IPS-NIHi11 (cell line): ENCODE results near the gene AJAP1.
"Not testable (repeated sequence)": the region's sequence is repeated elsewhere in the genome, so short reads cannot be mapped to it uniquely, and the experiment has no call there.

Source experiments
- DNase-seq: peaks from one replicate; pipeline ENCODE4 v3.0.0; 2012; ENCODE audit warnings: mixed read lengths, low spot score

AJAP1 gene

GRCh38 chr1:4657960-4658541 is 3.6 kb downstream of the AJAP1 start:
- no peak for DNase-seq

- no peak for DNase-seq
These were observed 4.5 kb downstream of the AJAP1 start for GRCh38 chr1:4658643-4659628.

- DNase-seq, result no peak
These were observed 6.6 kb downstream of the AJAP1 start for GRCh38 chr1:4660917-4661594.

DNA sequence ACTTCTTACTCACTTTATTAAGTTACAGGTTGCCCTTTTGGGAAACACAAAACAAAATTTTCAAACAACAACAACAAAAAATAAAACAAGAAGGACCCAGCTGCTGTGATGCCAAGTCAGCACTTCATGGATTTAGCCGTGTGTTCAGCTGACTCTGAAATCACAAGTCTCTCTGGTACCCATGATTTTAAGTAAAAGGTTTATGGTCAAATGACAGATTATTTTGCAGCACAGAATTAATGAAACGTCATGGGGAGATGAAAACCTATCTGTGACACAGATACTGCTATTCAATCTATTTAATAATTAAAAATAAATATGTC is 7.1 kb downstream of the AJAP1 start:
- no peak for DNase-seq

GRCh38 chr1:4662168-4662567 is 7.8 kb downstream of the AJAP1 start:
- DNase-seq, result no peak

- no peak for DNase-seq
These were observed 8.3 kb downstream of the AJAP1 start for GRCh38 chr1:4662723-4663122.

DNA sequence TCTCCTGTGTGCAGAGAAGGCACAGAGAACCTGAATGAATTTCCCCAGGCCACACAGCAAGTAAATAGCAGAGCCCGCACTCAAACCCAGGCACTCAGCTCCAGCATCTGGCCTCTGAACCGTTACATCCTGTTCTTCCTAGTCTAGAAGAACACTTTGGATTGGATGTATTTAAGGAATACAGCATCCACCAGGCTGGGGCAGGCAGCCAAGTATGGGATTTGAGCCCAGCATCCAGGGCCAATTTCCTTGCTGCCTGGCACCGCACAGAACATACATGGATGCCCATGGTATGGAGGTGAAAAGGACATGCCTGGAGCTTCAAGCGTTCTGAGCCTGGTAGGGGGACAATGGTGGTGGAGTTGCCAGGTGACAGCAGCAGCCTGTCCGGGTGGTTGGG is 9.7 kb downstream of the AJAP1 start:
- no peak for DNase-seq

DNA sequence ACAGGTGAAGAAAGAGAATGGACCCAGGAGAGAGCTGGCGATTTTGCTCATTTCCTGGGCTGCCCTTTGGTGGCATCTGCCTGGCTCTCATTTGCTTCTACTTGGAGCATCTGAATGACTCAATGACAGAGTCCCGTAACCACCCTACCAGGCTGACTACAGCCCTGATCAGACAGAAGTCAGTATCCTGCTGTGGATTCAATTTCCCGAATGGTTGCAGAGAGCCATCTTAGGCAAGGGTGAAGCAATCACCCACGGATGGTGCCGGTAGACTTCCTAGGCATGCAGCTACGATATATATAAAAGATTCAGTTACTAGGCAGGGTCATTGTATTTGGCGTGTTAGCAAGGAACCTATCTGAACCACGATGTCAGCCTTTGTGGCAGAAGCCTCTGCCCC is 10.2 kb downstream of the AJAP1 start:
- no peak for DNase-seq

DNA sequence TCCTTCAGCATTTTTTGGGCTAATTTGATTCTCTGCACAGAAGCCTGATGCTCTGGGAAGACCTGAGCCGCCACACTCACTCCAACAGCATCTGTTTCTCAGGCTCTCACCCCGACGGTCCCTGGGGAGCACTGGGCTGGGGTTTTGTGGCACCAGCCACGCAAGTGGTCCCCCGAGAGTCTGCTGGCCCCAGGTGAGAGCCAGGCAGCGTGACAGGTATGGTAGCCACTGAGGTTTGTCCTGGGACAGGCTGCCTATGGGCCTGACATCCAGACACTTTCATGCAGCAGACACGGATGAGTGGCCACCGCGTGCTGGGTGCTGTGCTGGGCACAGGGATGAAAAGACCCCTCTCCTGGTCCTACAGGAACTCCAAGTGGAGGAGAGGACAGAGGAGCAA is 11.0 kb downstream of the AJAP1 start:
- no peak for DNase-seq

DNA sequence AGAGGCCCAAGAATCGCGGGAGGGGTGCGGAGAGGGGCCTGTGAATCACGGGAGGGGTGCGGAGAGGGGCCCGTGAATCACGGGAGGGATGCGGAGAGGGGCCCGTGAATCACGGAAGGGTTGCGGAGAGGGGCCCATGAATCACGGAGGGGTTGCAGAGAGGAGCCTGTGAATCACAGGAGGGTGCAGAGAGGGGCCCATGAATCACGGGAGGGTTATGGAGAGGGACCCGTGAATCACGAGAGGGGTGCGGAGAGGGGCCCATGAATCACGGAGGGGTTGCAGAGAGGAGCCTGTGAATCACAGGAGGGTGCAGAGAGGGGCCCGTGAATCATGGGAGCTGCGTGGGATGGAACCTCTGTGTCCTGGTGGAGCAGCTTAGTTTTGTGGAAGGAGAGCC is 12.3 kb downstream of the AJAP1 start:
- DNase-seq, result not testable (repeated sequence)

DNA sequence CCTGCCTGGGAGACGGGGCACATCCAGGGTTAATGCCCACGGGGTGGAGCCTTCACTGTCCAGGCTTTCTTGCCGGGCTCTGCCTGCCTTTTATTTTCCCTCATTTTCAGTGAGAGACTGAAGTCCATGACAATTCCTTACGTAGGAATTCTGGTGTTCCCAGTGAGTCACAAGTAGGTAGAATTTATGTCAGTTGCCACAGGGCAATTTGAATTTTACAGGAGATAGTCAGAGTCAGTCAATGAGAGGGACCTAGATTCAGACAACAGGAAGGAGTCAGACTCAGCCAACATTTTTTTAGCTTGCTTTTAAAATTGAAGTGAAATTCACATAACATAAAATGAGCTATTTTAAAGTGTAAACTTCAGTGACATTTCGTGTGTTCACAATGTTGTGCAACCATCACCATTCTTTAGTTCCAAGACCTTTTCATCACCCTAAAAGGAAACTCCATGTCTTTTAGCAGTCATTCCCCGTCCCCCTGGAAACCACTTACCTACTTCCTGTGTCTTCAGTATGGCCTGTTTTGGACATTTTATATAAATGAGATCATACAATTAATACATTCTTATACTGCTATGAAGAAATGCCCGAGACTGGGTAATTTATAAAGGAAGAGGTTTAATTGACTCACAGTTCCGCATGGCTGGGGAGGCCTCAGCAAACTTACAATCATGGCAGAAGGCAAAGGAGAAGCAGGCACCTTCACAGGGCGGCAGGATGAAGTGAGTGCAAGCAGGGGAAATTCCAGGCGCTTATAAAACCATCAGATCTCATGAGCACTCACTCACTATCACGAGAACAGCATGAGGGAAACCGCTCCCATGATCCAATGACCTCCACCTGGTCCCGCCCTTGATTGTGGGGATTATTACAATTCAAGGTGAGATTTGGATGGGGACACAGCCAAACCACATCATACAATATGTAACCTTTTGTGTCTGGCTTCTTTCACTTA is 14.6 kb downstream of the AJAP1 start:
- no peak for DNase-seq

DNA sequence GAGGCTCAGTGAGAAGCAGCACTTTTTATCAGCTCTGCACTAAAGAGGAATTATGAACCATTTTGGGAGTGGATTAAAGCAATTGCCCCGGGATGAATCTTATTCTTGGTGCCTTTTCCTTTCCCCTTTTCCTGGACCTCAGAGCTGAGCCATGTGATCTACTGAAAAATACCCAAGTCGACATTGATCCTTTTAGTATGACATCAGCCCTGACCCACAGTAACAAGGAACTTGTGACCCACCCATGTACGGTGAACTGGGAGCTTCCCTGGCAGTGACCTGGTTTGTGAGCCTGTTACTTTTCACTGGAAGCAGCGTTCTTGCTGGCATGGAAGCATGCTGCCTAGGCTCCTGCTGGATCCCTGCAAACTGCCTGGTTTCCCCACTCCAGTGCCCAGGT is 15.9 kb downstream of the AJAP1 start:
- DNase-seq, result no peak

- no peak for DNase-seq
These were observed 17.4 kb downstream of the AJAP1 start for GRCh38 chr1:4671828-4672227.

DNA sequence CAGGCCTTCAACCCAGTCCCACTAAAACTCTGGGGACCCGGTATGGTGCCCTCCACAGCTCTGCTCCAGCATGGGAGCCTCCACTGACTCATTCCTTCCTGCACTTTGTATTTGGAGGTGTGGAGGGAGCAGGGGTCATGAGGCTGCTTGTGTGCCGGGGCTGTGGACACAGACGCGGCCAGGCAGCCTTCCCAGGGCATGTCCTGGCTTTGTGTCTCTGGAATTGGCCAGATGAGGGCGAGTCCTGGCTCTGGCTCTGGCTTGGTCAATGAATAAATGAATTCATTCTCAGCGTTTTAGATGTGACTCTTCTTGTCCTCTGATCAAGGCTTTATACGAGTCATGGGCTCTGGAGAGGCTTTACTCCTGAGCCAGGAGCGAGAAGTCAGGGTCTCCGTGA is 19.1 kb downstream of the AJAP1 start:
- no peak for DNase-seq

DNA sequence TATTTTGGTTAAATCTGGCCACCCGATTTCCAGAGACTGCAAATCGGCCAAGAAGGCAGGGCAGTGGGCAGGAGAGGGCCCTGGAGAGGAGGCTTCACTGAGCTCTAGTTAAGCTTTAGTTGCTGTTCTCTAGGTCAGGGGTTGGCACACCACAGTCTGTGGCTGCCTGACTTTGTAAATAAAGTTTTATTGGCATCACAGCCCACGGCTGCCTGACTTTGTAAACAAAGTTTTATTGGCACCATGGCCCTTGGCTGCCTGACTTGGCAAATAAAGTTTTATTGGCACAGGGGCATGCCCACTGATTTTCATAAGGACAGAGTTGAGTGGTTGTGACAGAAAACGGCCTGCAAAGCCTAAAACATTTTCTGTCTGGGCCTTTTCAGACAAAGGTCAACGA is 19.7 kb downstream of the AJAP1 start:
- no peak for DNase-seq

DNA sequence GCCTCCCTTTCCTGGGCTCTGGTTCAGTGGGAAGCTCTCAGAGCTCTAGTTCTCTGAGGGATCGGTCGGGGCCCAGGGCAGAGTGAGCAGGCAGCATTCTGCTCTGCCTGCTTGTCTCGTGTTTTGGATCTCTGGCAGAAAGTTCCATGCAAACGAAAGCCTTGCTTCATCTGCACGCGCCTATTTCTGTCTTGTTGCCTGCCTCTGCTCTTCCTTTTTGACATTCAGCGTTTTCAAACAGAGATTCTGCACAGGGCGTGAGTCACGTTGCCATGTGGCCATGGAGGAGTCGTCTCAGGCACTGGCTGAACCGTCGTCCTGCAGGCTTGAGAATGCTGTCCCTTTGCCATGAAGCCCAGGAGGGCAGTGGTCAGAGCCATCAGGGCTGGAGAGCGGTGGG is 20.3 kb downstream of the AJAP1 start:
- DNase-seq, result no peak

- DNase-seq, result no peak
These were observed 21.2 kb downstream of the AJAP1 start for GRCh38 chr1:4675454-4676186.

GRCh38 chr1:4676253-4676652 is 21.8 kb downstream of the AJAP1 start:
- DNase-seq, result no peak

DNA sequence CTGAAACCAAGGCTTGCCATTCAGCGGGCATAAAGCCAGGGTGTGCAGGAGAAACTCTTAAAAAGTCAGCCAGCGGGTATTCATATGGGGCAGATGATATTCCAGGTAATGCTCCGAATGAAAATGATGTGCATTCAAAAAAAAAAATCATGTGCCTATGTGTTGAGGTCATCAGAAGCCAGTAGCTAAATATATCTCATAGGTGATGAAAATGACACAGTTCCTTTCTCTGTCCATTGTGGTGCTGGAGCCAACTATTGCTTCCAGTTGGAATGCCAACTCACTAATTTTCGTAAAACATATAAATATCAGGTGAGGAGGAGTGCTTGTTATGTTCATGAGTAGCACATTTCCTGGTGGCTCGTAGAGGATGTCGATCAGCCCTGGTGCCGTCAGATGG is 23.2 kb downstream of the AJAP1 start:
- DNase-seq, result no peak

- DNase-seq, result no peak
These were observed 23.8 kb downstream of the AJAP1 start for GRCh38 chr1:4678066-4678717.

GRCh38 chr1:4681026-4681425 is 26.6 kb downstream of the AJAP1 start:
- DNase-seq, result no peak
